GM21529 (cell line): Measurements from ENCODE around the gene UBE4A.
"Not testable (repeated sequence)": the region's sequence is repeated elsewhere in the genome, so short reads cannot be mapped to it uniquely, and the experiment has no call there.

Experiments
- ATAC-seq: cut with Tn5 transposase; IDR thresholded peaks from one replicate; pipeline ENCODE4 v1.9.1; 2021; ENCODE audit not compliant: unreplicated experiment

Gene UBE4A

GRCh38 chr11:118401151-118401879 lies 41.9 kb downstream of the UBE4A start, which contains the start of gene ATP5MG:
TSS of gene ATP5MG (plus strand) at chr11:118401606. CDS start at chr11:118401666, 60 bp downstream.
- ATAC-seq: peak; percentile 53

GRCh38 chr11:118401880-118402590 lies 42.6 kb downstream of the UBE4A start:
- ATAC-seq: no peak

- not testable (repeated sequence) for ATAC-seq
Observed at GRCh38 chr11:118402594-118402993, 43.2 kb downstream of the UBE4A start.

- ATAC-seq: no peak
Observed at GRCh38 chr11:118406599-118407166, 47.3 kb downstream of the UBE4A start.

- ATAC-seq: peak; percentile 65
Observed at GRCh38 chr11:118410055-118410745, 50.8 kb downstream of the UBE4A start.

- no peak for ATAC-seq
Observed at GRCh38 chr11:118411530-118411929, 52.1 kb downstream of the UBE4A start.

GRCh38 chr11:118412921-118413320 lies 53.5 kb downstream of the UBE4A start:
- ATAC-seq: no peak

- no peak for ATAC-seq
Observed at GRCh38 chr11:118415062-118415738, 55.8 kb downstream of the UBE4A start.

- no peak for ATAC-seq
Observed at GRCh38 chr11:118415739-118416068, 56.3 kb downstream of the UBE4A start.

- ATAC-seq: not testable (repeated sequence)
Observed at GRCh38 chr11:118416900-118417299, 57.5 kb downstream of the UBE4A start.

GRCh38 chr11:118417801-118418200 lies 58.4 kb downstream of the UBE4A start:
- no peak for ATAC-seq

- ATAC-seq: no peak
Observed at GRCh38 chr11:118418766-118419165, 59.4 kb downstream of the UBE4A start.

GRCh38 chr11:118427707-118428106 lies 68.3 kb downstream of the UBE4A start:
- no peak for ATAC-seq

GRCh38 chr11:118430956-118431355 lies 71.6 kb downstream of the UBE4A start:
- ATAC-seq: no peak

- no peak for ATAC-seq
Observed at GRCh38 chr11:118434123-118434552, 74.7 kb downstream of the UBE4A start.

- ATAC-seq: no peak
Observed at GRCh38 chr11:118434553-118435289, 75.3 kb downstream of the UBE4A start.

GRCh38 chr11:118435290-118435892 lies 76.0 kb downstream of the UBE4A start:
- ATAC-seq: peak; percentile 21

GRCh38 chr11:118435893-118436624 lies 76.7 kb downstream of the UBE4A start, which contains the start of gene KMT2A:
TSS of gene KMT2A (plus strand) at chr11:118436492. CDS start at chr11:118436513, 21 bp downstream.
- ATAC-seq: peak; percentile 44

- peak; percentile 13 for ATAC-seq
Observed at GRCh38 chr11:118436639-118437207, 77.3 kb downstream of the UBE4A start.
